ENCODE results near the gene THTPA. TPM values are rescaled to one million over a fixed set of nuclear protein-coding genes. Genes with fewer than 3 reads are reported as not detected.

The THTPA gene
- total and polyA plus RNA-seq, 2 of the 13 experiments (the other 11 are each of a cell fraction or from before 2014, with no cell fraction given): 7.4 to 8.7 TPM

DNA sequence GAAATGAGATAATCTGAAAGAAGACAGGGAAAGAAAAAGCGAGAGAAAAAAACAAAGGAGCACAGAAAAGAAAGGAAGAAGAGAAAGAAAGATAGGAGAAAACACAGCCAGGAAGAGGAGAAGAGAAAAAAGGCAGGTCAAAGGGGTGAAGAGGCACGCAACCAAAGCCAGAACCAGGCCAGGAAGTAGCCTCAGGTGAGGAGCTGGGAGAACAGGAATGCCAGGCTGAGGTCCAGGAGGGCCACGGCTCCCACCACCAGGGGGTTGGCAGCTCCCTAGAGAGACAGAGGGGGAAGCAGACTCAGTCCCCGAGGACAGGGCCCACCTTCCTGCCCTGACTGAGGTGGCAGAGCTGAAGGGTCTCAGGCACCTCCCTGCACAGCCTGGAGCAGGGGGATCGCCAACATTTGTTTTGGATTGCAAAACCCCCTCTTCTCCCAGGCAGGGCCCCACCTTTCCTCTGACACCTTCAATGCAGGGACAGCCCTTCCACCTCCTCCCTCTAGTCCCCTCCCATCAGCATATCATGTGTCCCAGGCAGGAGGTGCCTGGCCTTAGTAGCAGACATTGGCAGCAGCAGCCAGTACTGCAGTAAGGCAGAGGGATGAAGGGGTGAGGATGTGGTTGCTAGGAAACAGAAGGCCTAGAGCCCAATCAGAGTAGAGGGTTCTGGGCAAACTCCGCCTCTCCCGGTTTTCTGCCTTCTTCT is 13.5 kb downstream of the THTPA start (continued):
- TF ChIP-seq, protein P1, sequence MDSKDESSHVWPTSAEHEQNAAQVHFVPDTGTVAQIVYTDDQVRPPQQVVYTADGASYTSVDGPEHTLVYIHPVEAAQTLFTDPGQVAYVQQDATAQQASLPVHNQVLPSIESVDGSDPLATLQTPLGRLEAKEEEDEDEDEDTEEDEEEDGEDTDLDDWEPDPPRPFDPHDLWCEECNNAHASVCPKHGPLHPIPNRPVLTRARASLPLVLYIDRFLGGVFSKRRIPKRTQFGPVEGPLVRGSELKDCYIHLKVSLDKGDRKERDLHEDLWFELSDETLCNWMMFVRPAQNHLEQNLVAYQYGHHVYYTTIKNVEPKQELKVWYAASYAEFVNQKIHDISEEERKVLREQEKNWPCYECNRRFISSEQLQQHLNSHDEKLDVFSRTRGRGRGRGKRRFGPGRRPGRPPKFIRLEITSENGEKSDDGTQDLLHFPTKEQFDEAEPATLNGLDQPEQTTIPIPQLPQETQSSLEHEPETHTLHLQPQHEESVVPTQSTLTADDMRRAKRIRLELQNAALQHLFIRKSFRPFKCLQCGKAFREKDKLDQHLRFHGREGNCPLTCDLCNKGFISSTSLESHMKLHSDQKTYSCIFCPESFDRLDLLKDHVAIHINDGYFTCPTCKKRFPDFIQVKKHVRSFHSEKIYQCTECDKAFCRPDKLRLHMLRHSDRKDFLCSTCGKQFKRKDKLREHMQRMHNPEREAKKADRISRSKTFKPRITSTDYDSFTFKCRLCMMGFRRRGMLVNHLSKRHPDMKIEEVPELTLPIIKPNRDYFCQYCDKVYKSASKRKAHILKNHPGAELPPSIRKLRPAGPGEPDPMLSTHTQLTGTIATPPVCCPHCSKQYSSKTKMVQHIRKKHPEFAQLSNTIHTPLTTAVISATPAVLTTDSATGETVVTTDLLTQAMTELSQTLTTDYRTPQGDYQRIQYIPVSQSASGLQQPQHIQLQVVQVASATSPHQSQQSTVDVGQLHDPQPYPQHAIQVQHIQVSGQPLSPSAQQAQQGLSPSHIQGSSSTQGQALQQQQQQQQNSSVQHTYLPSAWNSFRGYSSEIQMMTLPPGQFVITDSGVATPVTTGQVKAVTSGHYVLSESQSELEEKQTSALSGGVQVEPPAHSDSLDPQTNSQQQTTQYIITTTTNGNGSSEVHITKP (CRISPR knock-in tag; IDR thresholded peaks at IDR 0.05; ENCODE audit: low read depth): 0 out of 2 replicates have a peak, but pooled peaks have one; percentile 12
- TF ChIP-seq ZNF350 (CRISPR knock-in tag; IDR thresholded peaks at IDR 0.05; ENCODE audit: borderline replicate concordance, low read depth) (peak; percentile 61; the same call in 1 of the 2 replicates), CCAR2 (optimal IDR thresholded peaks at IDR 0.05; ENCODE audit: low read depth, low read length) (peak; percentile 59), NBN (conservative IDR thresholded peaks at IDR 0.05) (peak; percentile 79; the same call in 1 of the 2 replicates), ZNF776 (CRISPR knock-in tag; IDR thresholded peaks at IDR 0.05) (no peak), NFKBIZ (CRISPR knock-in tag; IDR thresholded peaks at IDR 0.05) (0 out of 2 replicates have a peak, but pooled peaks have one; percentile 27), ZFX (CRISPR knock-in tag; IDR thresholded peaks at IDR 0.05; ENCODE audit: low read depth) (peak; percentile 19; the same call in 1 of the 2 replicates), RFX3 (CRISPR knock-in tag; IDR thresholded peaks at IDR 0.05) (peak; percentile 46; the same call in 1 of the 2 replicates), EEA1 (CRISPR knock-in tag; IDR thresholded peaks at IDR 0.05; ENCODE audit: borderline replicate concordance) (0 out of 2 replicates have a peak, but pooled peaks have one; percentile 29), FOXC1 (CRISPR knock-in tag; IDR thresholded peaks at IDR 0.05; ENCODE audit: borderline replicate concordance) (0 out of 2 replicates have a peak, but pooled peaks have one; percentile 10)
- TF ChIP-seq, protein P2, sequence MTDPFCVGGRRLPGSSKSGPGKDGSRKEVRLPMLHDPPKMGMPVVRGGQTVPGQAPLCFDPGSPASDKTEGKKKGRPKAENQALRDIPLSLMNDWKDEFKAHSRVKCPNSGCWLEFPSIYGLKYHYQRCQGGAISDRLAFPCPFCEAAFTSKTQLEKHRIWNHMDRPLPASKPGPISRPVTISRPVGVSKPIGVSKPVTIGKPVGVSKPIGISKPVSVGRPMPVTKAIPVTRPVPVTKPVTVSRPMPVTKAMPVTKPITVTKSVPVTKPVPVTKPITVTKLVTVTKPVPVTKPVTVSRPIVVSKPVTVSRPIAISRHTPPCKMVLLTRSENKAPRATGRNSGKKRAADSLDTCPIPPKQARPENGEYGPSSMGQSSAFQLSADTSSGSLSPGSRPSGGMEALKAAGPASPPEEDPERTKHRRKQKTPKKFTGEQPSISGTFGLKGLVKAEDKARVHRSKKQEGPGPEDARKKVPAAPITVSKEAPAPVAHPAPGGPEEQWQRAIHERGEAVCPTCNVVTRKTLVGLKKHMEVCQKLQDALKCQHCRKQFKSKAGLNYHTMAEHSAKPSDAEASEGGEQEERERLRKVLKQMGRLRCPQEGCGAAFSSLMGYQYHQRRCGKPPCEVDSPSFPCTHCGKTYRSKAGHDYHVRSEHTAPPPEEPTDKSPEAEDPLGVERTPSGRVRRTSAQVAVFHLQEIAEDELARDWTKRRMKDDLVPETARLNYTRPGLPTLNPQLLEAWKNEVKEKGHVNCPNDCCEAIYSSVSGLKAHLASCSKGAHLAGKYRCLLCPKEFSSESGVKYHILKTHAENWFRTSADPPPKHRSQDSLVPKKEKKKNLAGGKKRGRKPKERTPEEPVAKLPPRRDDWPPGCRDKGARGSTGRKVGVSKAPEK (CRISPR knock-in tag; IDR thresholded peaks at IDR 0.05; ENCODE audit: borderline replicate concordance): 0 out of 2 replicates have a peak, but pooled peaks have one; percentile 59
- TF ChIP-seq, protein P3, sequence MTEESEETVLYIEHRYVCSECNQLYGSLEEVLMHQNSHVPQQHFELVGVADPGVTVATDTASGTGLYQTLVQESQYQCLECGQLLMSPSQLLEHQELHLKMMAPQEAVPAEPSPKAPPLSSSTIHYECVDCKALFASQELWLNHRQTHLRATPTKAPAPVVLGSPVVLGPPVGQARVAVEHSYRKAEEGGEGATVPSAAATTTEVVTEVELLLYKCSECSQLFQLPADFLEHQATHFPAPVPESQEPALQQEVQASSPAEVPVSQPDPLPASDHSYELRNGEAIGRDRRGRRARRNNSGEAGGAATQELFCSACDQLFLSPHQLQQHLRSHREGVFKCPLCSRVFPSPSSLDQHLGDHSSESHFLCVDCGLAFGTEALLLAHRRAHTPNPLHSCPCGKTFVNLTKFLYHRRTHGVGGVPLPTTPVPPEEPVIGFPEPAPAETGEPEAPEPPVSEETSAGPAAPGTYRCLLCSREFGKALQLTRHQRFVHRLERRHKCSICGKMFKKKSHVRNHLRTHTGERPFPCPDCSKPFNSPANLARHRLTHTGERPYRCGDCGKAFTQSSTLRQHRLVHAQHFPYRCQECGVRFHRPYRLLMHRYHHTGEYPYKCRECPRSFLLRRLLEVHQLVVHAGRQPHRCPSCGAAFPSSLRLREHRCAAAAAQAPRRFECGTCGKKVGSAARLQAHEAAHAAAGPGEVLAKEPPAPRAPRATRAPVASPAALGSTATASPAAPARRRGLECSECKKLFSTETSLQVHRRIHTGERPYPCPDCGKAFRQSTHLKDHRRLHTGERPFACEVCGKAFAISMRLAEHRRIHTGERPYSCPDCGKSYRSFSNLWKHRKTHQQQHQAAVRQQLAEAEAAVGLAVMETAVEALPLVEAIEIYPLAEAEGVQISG (CRISPR knock-in tag; IDR thresholded peaks at IDR 0.05): 0 out of 2 replicates have a peak, but pooled peaks have one; percentile 10
- TF ChIP-seq, protein P4, sequence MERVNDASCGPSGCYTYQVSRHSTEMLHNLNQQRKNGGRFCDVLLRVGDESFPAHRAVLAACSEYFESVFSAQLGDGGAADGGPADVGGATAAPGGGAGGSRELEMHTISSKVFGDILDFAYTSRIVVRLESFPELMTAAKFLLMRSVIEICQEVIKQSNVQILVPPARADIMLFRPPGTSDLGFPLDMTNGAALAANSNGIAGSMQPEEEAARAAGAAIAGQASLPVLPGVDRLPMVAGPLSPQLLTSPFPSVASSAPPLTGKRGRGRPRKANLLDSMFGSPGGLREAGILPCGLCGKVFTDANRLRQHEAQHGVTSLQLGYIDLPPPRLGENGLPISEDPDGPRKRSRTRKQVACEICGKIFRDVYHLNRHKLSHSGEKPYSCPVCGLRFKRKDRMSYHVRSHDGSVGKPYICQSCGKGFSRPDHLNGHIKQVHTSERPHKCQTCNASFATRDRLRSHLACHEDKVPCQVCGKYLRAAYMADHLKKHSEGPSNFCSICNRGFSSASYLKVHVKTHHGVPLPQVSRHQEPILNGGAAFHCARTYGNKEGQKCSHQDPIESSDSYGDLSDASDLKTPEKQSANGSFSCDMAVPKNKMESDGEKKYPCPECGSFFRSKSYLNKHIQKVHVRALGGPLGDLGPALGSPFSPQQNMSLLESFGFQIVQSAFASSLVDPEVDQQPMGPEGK (CRISPR knock-in tag; IDR thresholded peaks at IDR 0.05): peak; percentile 37; the same call in 1 of the 2 replicates
- TF ChIP-seq, protein P5, sequence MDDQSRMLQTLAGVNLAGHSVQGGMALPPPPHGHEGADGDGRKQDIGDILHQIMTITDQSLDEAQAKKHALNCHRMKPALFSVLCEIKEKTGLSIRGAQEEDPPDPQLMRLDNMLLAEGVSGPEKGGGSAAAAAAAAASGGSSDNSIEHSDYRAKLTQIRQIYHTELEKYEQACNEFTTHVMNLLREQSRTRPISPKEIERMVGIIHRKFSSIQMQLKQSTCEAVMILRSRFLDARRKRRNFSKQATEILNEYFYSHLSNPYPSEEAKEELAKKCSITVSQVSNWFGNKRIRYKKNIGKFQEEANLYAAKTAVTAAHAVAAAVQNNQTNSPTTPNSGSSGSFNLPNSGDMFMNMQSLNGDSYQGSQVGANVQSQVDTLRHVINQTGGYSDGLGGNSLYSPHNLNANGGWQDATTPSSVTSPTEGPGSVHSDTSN (CRISPR knock-in tag; IDR thresholded peaks at IDR 0.05; ENCODE audit: borderline replicate concordance): no peak

All from HepG2 (cell line).